ENCODE results near the gene ZBTB14. TPM values are rescaled to one million over a fixed set of nuclear protein-coding genes. Genes with fewer than 3 reads are reported as not detected.

The ZBTB14 gene
- total RNA-seq, 1 experiment from 2014 or later: 8.2 TPM

DNA sequence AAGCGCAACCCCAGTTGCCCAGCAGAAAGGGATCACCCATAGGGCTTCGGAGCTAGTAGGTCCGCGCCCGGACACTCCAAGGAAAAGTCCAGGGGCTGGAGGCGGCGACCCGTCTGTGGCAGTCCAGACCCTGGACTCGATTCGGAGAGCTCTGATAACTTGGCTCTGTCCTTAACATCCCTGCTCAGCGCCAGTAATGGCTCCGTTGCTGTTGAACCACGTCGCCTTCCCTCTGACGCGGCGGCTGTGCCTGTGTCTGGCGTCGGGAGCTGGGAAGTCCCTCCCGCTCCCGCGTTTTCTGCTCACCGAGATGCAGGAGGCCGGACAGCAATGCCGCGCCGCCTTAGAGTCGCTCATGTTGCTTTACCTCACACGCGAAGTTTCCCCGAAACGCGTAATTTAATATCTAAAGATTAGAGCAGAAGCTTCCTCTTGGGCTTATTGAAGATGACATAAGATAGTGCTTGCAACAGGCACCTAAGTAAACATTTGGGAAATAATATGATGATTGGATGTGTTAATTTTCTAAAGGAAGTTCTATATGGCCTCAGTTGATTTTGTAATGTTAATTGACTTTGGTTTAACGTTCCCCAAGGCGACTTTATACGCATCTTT is 1.3 kb upstream of the ZBTB14 start:
- Histone ChIP-seq H3K4me2 (ENCODE audit: low read length) (peak overlapping the region; percentile 76), H3K9me2 (ENCODE audit: insufficient read depth) (no peaks in the 10 kb centered on the region), H3K27ac (ENCODE audit: low read depth, low read length) (peak overlapping the region; percentile 98), H2AFZ (ENCODE audit: low read depth, low read length, poor library complexity, severe bottlenecking) (peak overlapping the region; percentile 89), H3K79me2 (ENCODE audit: insufficient read depth, low read length) (peaks cover 7% of the 10 kb centered on the region; the same call in 1 of the 2 replicates), H3K9me3 (ENCODE audit: control insufficient read depth in 1 of 2, insufficient read depth in 1 of 2, low read depth in 1 of 2, low read length in 2 of 2) (no peaks in the 10 kb centered on the region), H3K9ac (ENCODE audit: low read length) (peak overlapping the region; percentile 67), H3K4me3 (replicated peaks in 1 of 2; ENCODE audit: low read depth in 1 of 2, low read length in 2 of 2) (peak overlapping the region; percentile 48 to 57), H3K4me1 (ENCODE audit: control insufficient read depth in 1 of 2, insufficient read depth in 2 of 2, low read length in 2 of 2) (peaks cover 15 to 19% of the 10 kb centered on the region in 2 experiments), H4K20me1 (ENCODE audit: insufficient read depth) (no peaks in the 10 kb centered on the region), H3K36me3 (ENCODE audit: control insufficient read depth in 1 of 2, insufficient read depth in 2 of 2, low read length in 2 of 2) (peaks cover 0 to 1% of the 10 kb centered on the region in 2 experiments; a peak in 1 of 4 replicates), H3K27me3 (ENCODE audit: insufficient read depth, low read length) (peaks cover 5% of the 10 kb centered on the region; the same call in 1 of the 2 replicates)
- POLR2A ChIA-PET: interaction anchor here (1.3 kb wide), 1 partner anchor 32 kb away, joined by 3 read pairs; no protein-coding TSS in a partner anchor
- BruUV-seq (replicated peaks): no TSS peak
- CTCF ChIA-PET: interaction anchor here (0.9 kb wide), 1 partner anchor 1630 kb away, joined by 3 read pairs; no protein-coding TSS in a partner anchor
- DNase-seq (ENCODE audit: low read depth, low spot score) (peak; percentile 55), ATAC-seq (peak; percentile 39)
- RAD21 ChIA-PET (ENCODE audit: low non-redundant PET in 1 of 2, low total read pairs in 2 of 2, uncharacterized antibody in 2 of 2, unreplicated experiment in 2 of 2): no interaction called here
- intact Hi-C loops (cut with micrococcal nuclease): no loop called here
- no peak for TF ChIP-seq RAD21 (IDR thresholded peaks at IDR 0.05; ENCODE audit: low read depth)
- TF ChIP-seq SP1 (IDR thresholded peaks at IDR 0.05; ENCODE audit: low read depth): no peak
- no peak for TF ChIP-seq EGR1 (IDR thresholded peaks at IDR 0.05; ENCODE audit: low read depth)
- TF ChIP-seq, protein P1, sequence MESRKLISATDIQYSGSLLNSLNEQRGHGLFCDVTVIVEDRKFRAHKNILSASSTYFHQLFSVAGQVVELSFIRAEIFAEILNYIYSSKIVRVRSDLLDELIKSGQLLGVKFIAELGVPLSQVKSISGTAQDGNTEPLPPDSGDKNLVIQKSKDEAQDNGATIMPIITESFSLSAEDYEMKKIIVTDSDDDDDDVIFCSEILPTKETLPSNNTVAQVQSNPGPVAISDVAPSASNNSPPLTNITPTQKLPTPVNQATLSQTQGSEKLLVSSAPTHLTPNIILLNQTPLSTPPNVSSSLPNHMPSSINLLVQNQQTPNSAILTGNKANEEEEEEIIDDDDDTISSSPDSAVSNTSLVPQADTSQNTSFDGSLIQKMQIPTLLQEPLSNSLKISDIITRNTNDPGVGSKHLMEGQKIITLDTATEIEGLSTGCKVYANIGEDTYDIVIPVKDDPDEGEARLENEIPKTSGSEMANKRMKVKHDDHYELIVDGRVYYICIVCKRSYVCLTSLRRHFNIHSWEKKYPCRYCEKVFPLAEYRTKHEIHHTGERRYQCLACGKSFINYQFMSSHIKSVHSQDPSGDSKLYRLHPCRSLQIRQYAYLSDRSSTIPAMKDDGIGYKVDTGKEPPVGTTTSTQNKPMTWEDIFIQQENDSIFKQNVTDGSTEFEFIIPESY (IDR thresholded peaks at IDR 0.05; ENCODE audit: extremely low read depth, insufficient replicate concordance, low read length): no peak
- TF ChIP-seq SIN3A (IDR thresholded peaks at IDR 0.05; ENCODE audit: low read depth): peak; percentile 40; the same call in 1 of the 2 replicates
- TF ChIP-seq EZH2phosphoT487 (IDR thresholded peaks at IDR 0.05; ENCODE audit: borderline replicate concordance): no peak
- TF ChIP-seq MAX (IDR thresholded peaks at IDR 0.05): peak; percentile 75
- TF ChIP-seq ZNF274 (IDR thresholded peaks at IDR 0.05; ENCODE audit: low read depth, low read length): no peak
- no peak for TF ChIP-seq FOSL1 (IDR thresholded peaks at IDR 0.05; ENCODE audit: low read depth)
- no peak for TF ChIP-seq ELF1 (IDR thresholded peaks at IDR 0.05; ENCODE audit: borderline replicate concordance, low read depth)
- TF ChIP-seq YY1 (IDR thresholded peaks at IDR 0.05; ENCODE audit: extremely low read depth, insufficient replicate concordance, low read depth, low read length): peak; percentile 46
- TF ChIP-seq SRF (IDR thresholded peaks at IDR 0.05; ENCODE audit: low read depth): peak; percentile 31; the same call in 1 of the 2 replicates
- 0 out of 2 replicates have a peak, but pooled peaks have one; percentile 48 for TF ChIP-seq CBX3 (IDR thresholded peaks at IDR 0.05; ENCODE audit: low read depth)
- no peak for TF ChIP-seq CEBPB (IDR thresholded peaks at IDR 0.05; ENCODE audit: low read depth)
- no peak; the same call in 1 of the 2 replicates for TF ChIP-seq POLR2AphosphoS5 (IDR thresholded peaks at IDR 0.05; ENCODE audit: low read depth, low read length)
- TF ChIP-seq POLR2A (IDR thresholded peaks at IDR 0.05; ENCODE audit: borderline replicate concordance, extremely low read depth, insufficient read depth, insufficient read length): no peak
- TF ChIP-seq, protein P2, sequence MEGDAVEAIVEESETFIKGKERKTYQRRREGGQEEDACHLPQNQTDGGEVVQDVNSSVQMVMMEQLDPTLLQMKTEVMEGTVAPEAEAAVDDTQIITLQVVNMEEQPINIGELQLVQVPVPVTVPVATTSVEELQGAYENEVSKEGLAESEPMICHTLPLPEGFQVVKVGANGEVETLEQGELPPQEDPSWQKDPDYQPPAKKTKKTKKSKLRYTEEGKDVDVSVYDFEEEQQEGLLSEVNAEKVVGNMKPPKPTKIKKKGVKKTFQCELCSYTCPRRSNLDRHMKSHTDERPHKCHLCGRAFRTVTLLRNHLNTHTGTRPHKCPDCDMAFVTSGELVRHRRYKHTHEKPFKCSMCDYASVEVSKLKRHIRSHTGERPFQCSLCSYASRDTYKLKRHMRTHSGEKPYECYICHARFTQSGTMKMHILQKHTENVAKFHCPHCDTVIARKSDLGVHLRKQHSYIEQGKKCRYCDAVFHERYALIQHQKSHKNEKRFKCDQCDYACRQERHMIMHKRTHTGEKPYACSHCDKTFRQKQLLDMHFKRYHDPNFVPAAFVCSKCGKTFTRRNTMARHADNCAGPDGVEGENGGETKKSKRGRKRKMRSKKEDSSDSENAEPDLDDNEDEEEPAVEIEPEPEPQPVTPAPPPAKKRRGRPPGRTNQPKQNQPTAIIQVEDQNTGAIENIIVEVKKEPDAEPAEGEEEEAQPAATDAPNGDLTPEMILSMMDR (IDR thresholded peaks at IDR 0.05 in 2 of 3, conservative IDR thresholded peaks at IDR 0.05 in 1 of 3; ENCODE audit: borderline replicate concordance in 1 of 3, insufficient read depth in 1 of 3, low read depth in 2 of 3, low read length in 2 of 3): no peak
- TF ChIP-seq TCF7L2 (IDR thresholded peaks at IDR 0.05; ENCODE audit: borderline replicate concordance, extremely low read depth, insufficient read depth, insufficient read length): no peak
- TF ChIP-seq ATF3 (IDR thresholded peaks at IDR 0.05): no peak
- no peak for TF ChIP-seq ZFX (IDR thresholded peaks at IDR 0.05)
